H9 (cell line): Measurements from ENCODE around the gene PICALM. TPM values are rescaled to one million over a fixed set of nuclear protein-coding genes. Genes with fewer than 3 reads are reported as not detected.

Experiments used
- DNase-seq: peaks from one replicate; pipeline ENCODE4 v3.0.0-alpha.2; 2017
- H2AFZ ChIP-seq: one replicate; pipeline ENCODE4 v1.6.1; 2013; ENCODE audit warnings: mild to moderate bottlenecking, low read length, control low read depth, moderate library complexity
- H2AK5ac ChIP-seq: 2 replicates; pipeline ENCODE4 v1.6.1; 2013; ENCODE audit warnings: low read length, control low read depth, mixed read lengths; ENCODE audit not compliant: insufficient read length
- H2BK120ac ChIP-seq: one replicate; pipeline ENCODE4 v1.6.1; 2013; ENCODE audit warnings: low read depth, mild to moderate bottlenecking, low read length, control low read depth, inconsistent platforms; ENCODE audit not compliant: poor library complexity, severe bottlenecking
- H2BK12ac ChIP-seq: 2 replicates; pipeline ENCODE4 v1.6.1; 2013; ENCODE audit warnings: low read length, control low read depth, mixed read lengths, low read depth; ENCODE audit not compliant: insufficient read length
- H2BK15ac ChIP-seq: 2 replicates; pipeline ENCODE4 v1.6.1; 2013; ENCODE audit warnings: low read depth, low read length, control low read depth
- H2BK20ac ChIP-seq: one replicate; pipeline ENCODE4 v1.6.1; 2013; ENCODE audit warnings: low read depth, mild to moderate bottlenecking, low read length, control low read depth, inconsistent platforms; ENCODE audit not compliant: poor library complexity, severe bottlenecking
- H2BK5ac ChIP-seq: 2 replicates; pipeline ENCODE4 v1.6.1; 2013; ENCODE audit warnings: low read length, control low read depth, mixed read lengths; ENCODE audit not compliant: insufficient read length
- H3K14ac ChIP-seq: 2 replicates; pipeline ENCODE4 v1.6.1; 2013; ENCODE audit warnings: low read length, control low read depth; ENCODE audit not compliant: insufficient read depth
- H3K18ac ChIP-seq: 2 replicates; pipeline ENCODE4 v1.6.1; 2013; ENCODE audit warnings: low read depth, mild to moderate bottlenecking, mixed read lengths, low read length, control low read depth; ENCODE audit not compliant: insufficient read length
- H3K23ac ChIP-seq: 2 replicates; pipeline ENCODE4 v1.6.1; 2013; ENCODE audit warnings: low read length, control low read depth, mixed read lengths, low read depth; ENCODE audit not compliant: insufficient read length
- H3K23me2 ChIP-seq: 2 replicates; pipeline ENCODE4 v1.6.1; 2013; ENCODE audit warnings: low read depth, mild to moderate bottlenecking, mixed read lengths, low read length, control low read depth; ENCODE audit not compliant: insufficient read length, poor library complexity, severe bottlenecking
- H3K27ac ChIP-seq: 2 replicates; pipeline ENCODE4 v1.5.1; 2013; ENCODE audit warnings: low read length, control low read depth, mixed read lengths, low read depth; ENCODE audit not compliant: insufficient read length
- H3K27me3 ChIP-seq: 2 replicates; pipeline ENCODE4 v1.6.1; 2013; ENCODE audit warnings: low read length, control low read depth, inconsistent platforms; ENCODE audit not compliant: insufficient read depth
- H3K4ac ChIP-seq: 2 replicates; pipeline ENCODE4 v1.6.1; 2013; ENCODE audit warnings: low read depth, mild to moderate bottlenecking, control low read depth, inconsistent platforms, low read length, moderate library complexity
- H3K4me1 ChIP-seq: 2 replicates; pipeline ENCODE4 v1.6.1; 2013; ENCODE audit warnings: low read length, control low read depth, inconsistent platforms; ENCODE audit not compliant: insufficient read depth
- H3K4me2 ChIP-seq: 2 replicates; pipeline ENCODE4 v1.6.1; 2013; ENCODE audit warnings: low read length, control low read depth, mixed read lengths; ENCODE audit not compliant: insufficient read length, insufficient read depth
- H3K56ac ChIP-seq: 2 replicates; pipeline ENCODE4 v1.6.1; 2013; ENCODE audit warnings: low read depth, mild to moderate bottlenecking, mixed read lengths, low read length, control low read depth; ENCODE audit not compliant: insufficient read length
- H3K79me1 ChIP-seq: 2 replicates; pipeline ENCODE4 v1.6.1; 2013; ENCODE audit warnings: low read depth, mild to moderate bottlenecking, moderate library complexity, low read length, control low read depth, inconsistent platforms; ENCODE audit not compliant: insufficient read depth, poor library complexity, severe bottlenecking
- H3K79me2 ChIP-seq: 2 replicates; pipeline ENCODE4 v1.6.1; 2013; ENCODE audit warnings: low read length, control low read depth, inconsistent platforms; ENCODE audit not compliant: insufficient read depth
- H3K9ac ChIP-seq: 2 replicates; pipeline ENCODE4 v1.6.1; 2013; ENCODE audit warnings: low read length, control low read depth, mixed read lengths; ENCODE audit not compliant: insufficient read length; ENCODE audit errors: extremely low read depth
- H3K9me3 ChIP-seq: one replicate; pipeline ENCODE4 v1.6.1; 2013; ENCODE audit warnings: low read depth, low read length, inconsistent platforms; ENCODE audit not compliant: control insufficient read depth
- H3T11ph ChIP-seq: one replicate; pipeline ENCODE4 v1.6.1; 2013; ENCODE audit warnings: mild to moderate bottlenecking, low read length, control low read depth, inconsistent platforms
- H4K20me1 ChIP-seq: one replicate; pipeline ENCODE4 v1.6.1; 2013; ENCODE audit not compliant: control insufficient read depth, insufficient read length, insufficient read depth
- H4K5ac ChIP-seq: 2 replicates; pipeline ENCODE4 v1.6.1; 2013; ENCODE audit warnings: low read depth, mild to moderate bottlenecking, mixed read lengths, low read length, control low read depth; ENCODE audit not compliant: insufficient read length
- H4K8ac ChIP-seq: replicated peaks from 2 replicates; pipeline ENCODE4 v1.6.1; 2013; ENCODE audit warnings: low read length, control low read depth, mixed read lengths, low read depth; ENCODE audit not compliant: insufficient read length
- H4K91ac ChIP-seq: 2 replicates; pipeline ENCODE4 v1.6.1; 2013; ENCODE audit warnings: low read depth, mild to moderate bottlenecking, moderate library complexity, mixed read lengths, low read length, control low read depth; ENCODE audit not compliant: insufficient read length
- H3K27ac Mint-ChIP-seq, 3 experiments: 2 replicates in 2 of 3; 3 replicates in 1 of 3; pipeline ENCODE4 v1.8.0; 2020 to 2021; ENCODE audit warnings: mixed read lengths in 3 of 3, mild to moderate bottlenecking in 1 of 3, moderate library complexity in 1 of 3
- H3K27me3 Mint-ChIP-seq: 2 replicates; pipeline ENCODE4 v1.8.0; 2021; ENCODE audit warnings: low read depth, mild to moderate bottlenecking, moderate library complexity, mixed read lengths
- H3K36me3 Mint-ChIP-seq, 3 experiments: 2 replicates in 2 of 3; 3 replicates in 1 of 3; pipeline ENCODE4 v1.8.0; 2020 to 2021; ENCODE audit warnings: low read depth in 3 of 3, mixed read lengths in 3 of 3; ENCODE audit not compliant: insufficient read depth in 1 of 3
- H3K4me1 Mint-ChIP-seq, 2 experiments: 2 replicates each; pipeline ENCODE4 v1.8.0; 2020; ENCODE audit warnings: mixed read lengths in 2 of 2
- H3K4me3 Mint-ChIP-seq, 2 experiments: 2 replicates in 1 of 2; 3 replicates in 1 of 2; pipeline ENCODE4 v1.8.0; 2020 to 2021; ENCODE audit warnings: mild to moderate bottlenecking in 2 of 2, mixed read lengths in 2 of 2, moderate library complexity in 1 of 2
- H3K9me3 Mint-ChIP-seq, 2 experiments: 2 replicates in 1 of 2; 3 replicates in 1 of 2; pipeline ENCODE4 v1.8.0; 2020; ENCODE audit warnings: mild to moderate bottlenecking in 2 of 2, mixed read lengths in 2 of 2, moderate library complexity in 1 of 2
- CTCF ChIP-seq: fragments of 200-600 bp; sonication (generic); conservative IDR thresholded peaks from 3 replicates; pipeline ENCODE4 v1.8.0; 2021; ENCODE audit warnings: antibody characterized with exemption, mild to moderate bottlenecking
- WGBS: extraction: QIAGEN DNeasy Blood & Tissue Kit; methylation state at CpG from one replicate; pipeline ENCODE4 v1.1.7; 2013; ENCODE audit warnings: missing lambda C conversion rate, low lambda C conversion rate, mixed read lengths; ENCODE audit not compliant: insufficient read length; ENCODE audit errors: extremely low coverage; 5-methylcytosine and 5-hydroxymethylcytosine counted together
- total RNA-seq: library from RNA; stranded (reverse); gene quantifications from 2 replicates; pipeline ENCODE4 v1.2.1, GENCODE V29; 2021

The PICALM gene
- total RNA-seq, 1 experiment from 2014 or later: 76.4 TPM

GRCh38 chr11:86002431-86002830 is 66.5 kb downstream of the PICALM start:
- H3K56ac ChIP-seq: no peak overlapping the region
- no peak for TF ChIP-seq CTCF
- H3K18ac ChIP-seq: no peak overlapping the region
- peaks cover 7 to 55% (median 50%) of the 10 kb centered on the region in 3 experiments; a peak in 6 of 7 replicates for H3K36me3 Mint-ChIP-seq
- H2BK120ac ChIP-seq: no peak overlapping the region
- H3K27ac ChIP-seq: no peak overlapping the region
- no peak overlapping the region for H3K23ac ChIP-seq
- H3K4ac ChIP-seq: no peak overlapping the region
- no peak overlapping the region for H4K91ac ChIP-seq
- no CpG with 5 or more reads among the region's 3 CpGs for WGBS
- H2BK12ac ChIP-seq: no peak overlapping the region
- H3K4me1 ChIP-seq: no peaks in the 10 kb centered on the region
- H3K9ac ChIP-seq: no peak overlapping the region
- no peak overlapping the region for H2BK5ac ChIP-seq
- no peak overlapping the region for H3K4me3 Mint-ChIP-seq
- no peaks in the 10 kb centered on the region; a peak in 1 of 4 replicates for H3K4me1 Mint-ChIP-seq
- H4K5ac ChIP-seq: no peak overlapping the region
- H3T11ph ChIP-seq: no peak overlapping the region
- H3K27me3 ChIP-seq: no peaks in the 10 kb centered on the region
- H3K9me3 Mint-ChIP-seq: no peaks in the 10 kb centered on the region
- no peaks in the 10 kb centered on the region for H3K9me3 ChIP-seq
- no peaks in the 10 kb centered on the region for H4K20me1 ChIP-seq
- no peaks in the 10 kb centered on the region for H3K79me2 ChIP-seq
- no peak overlapping the region for H3K14ac ChIP-seq
- H2AFZ ChIP-seq: no peak overlapping the region
- no peak overlapping the region for H2BK15ac ChIP-seq
- no peak for DNase-seq
- no peak overlapping the region for H4K8ac ChIP-seq
- no peaks in the 10 kb centered on the region for H3K79me1 ChIP-seq
- no peak overlapping the region for H3K4me2 ChIP-seq
- H3K27me3 Mint-ChIP-seq: no peaks in the 10 kb centered on the region
- H2AK5ac ChIP-seq: no peak overlapping the region
- H2BK20ac ChIP-seq: no peak overlapping the region
- no peaks in the 10 kb centered on the region for H3K23me2 ChIP-seq
- no peak overlapping the region for H3K27ac Mint-ChIP-seq
